ENCODE results near the gene ADAMTSL2. TPM values are rescaled to one million over a fixed set of nuclear protein-coding genes. Genes with fewer than 3 reads are reported as not detected.

Gene ADAMTSL2
- total RNA-seq, 1 experiment from 2014 or later = not detected

- no peaks in the 10 kb centered on the region for H3K9me3 Mint-ChIP-seq (ENCODE audit: unreplicated experiment)
- POLR2A ChIA-PET = interaction anchor here (1.0 kb wide), 1 partner anchor 15 kb away, joined by 3 read pairs; no protein-coding TSS in a partner anchor
- DNase-seq (ENCODE audit: unreplicated experiment) = no peak
- H3K27me3 Mint-ChIP-seq (ENCODE audit: insufficient read depth, unreplicated experiment) = peaks cover 61% of the 10 kb centered on the region
- no peaks in the 10 kb centered on the region for H3K36me3 Mint-ChIP-seq (ENCODE audit: insufficient read depth, unreplicated experiment)
- no peak for TF ChIP-seq CTCF (IDR thresholded peaks at IDR 0.05; ENCODE audit: unreplicated experiment)
- no peak overlapping the region for H3K27ac Mint-ChIP-seq (ENCODE audit: low read depth, unreplicated experiment)
- H3K4me1 Mint-ChIP-seq (ENCODE audit: insufficient read depth, unreplicated experiment) = no peaks in the 10 kb centered on the region
- H3K4me3 Mint-ChIP-seq (ENCODE audit: unreplicated experiment) = no peak overlapping the region
- intact Hi-C loops (cut with micrococcal nuclease) = no loop called here
- no TSS peak for BruUV-seq (replicated peaks)
- CTCF ChIA-PET = no interaction called here
Observed at GRCh38 chr9:133581011-133581410, 46.5 kb downstream of the ADAMTSL2 start.

GRCh38 chr9:133581513-133582343 lies 47.2 kb downstream of the ADAMTSL2 start:
- DNase-seq (ENCODE audit: unreplicated experiment) = no peak
- peaks cover 3% of the 10 kb centered on the region for H3K36me3 Mint-ChIP-seq (ENCODE audit: insufficient read depth, unreplicated experiment)
- no TSS peak for BruUV-seq (replicated peaks)
- no peak overlapping the region for H3K4me3 Mint-ChIP-seq (ENCODE audit: unreplicated experiment)
- POLR2A ChIA-PET = interaction anchor here (0.5 to 1.0 kb wide), 2 partner anchors 15 to 110 kb away, joined by 3 read pairs; no protein-coding TSS in a partner anchor
- no peaks in the 10 kb centered on the region for H3K9me3 Mint-ChIP-seq (ENCODE audit: unreplicated experiment)
- H3K27ac Mint-ChIP-seq (ENCODE audit: low read depth, unreplicated experiment) = no peak overlapping the region
- peaks cover 53% of the 10 kb centered on the region for H3K27me3 Mint-ChIP-seq (ENCODE audit: insufficient read depth, unreplicated experiment)
- H3K4me1 Mint-ChIP-seq (ENCODE audit: insufficient read depth, unreplicated experiment) = no peaks in the 10 kb centered on the region
- intact Hi-C loops (cut with micrococcal nuclease) = no loop called here
- CTCF ChIA-PET = no interaction called here
- TF ChIP-seq CTCF (IDR thresholded peaks at IDR 0.05; ENCODE audit: unreplicated experiment) = no peak

- TF ChIP-seq CTCF (IDR thresholded peaks at IDR 0.05; ENCODE audit: unreplicated experiment) = no peak
- Mint-ChIP-seq H3K4me3 (ENCODE audit: unreplicated experiment) (no peak overlapping the region), H3K4me1 (ENCODE audit: insufficient read depth, unreplicated experiment) (no peaks in the 10 kb centered on the region), H3K27ac (ENCODE audit: low read depth, unreplicated experiment) (no peak overlapping the region), H3K36me3 (ENCODE audit: insufficient read depth, unreplicated experiment) (peaks cover 6% of the 10 kb centered on the region), H3K27me3 (ENCODE audit: insufficient read depth, unreplicated experiment) (peaks cover 47% of the 10 kb centered on the region), H3K9me3 (ENCODE audit: unreplicated experiment) (no peaks in the 10 kb centered on the region)
- ChIA-PET CTCF (no interaction called here), POLR2A (no interaction called here)
- no peak for DNase-seq (ENCODE audit: unreplicated experiment)
- no TSS peak for BruUV-seq (replicated peaks)
- intact Hi-C loops (cut with micrococcal nuclease) = no loop called here
Observed at GRCh38 chr9:133582501-133583045, 48.1 kb downstream of the ADAMTSL2 start.

- Mint-ChIP-seq H3K36me3 (ENCODE audit: insufficient read depth, unreplicated experiment) (peaks cover 6% of the 10 kb centered on the region), H3K9me3 (ENCODE audit: unreplicated experiment) (no peaks in the 10 kb centered on the region), H3K4me1 (ENCODE audit: insufficient read depth, unreplicated experiment) (no peaks in the 10 kb centered on the region), H3K27ac (ENCODE audit: low read depth, unreplicated experiment) (no peak overlapping the region), H3K4me3 (ENCODE audit: unreplicated experiment) (no peak overlapping the region), H3K27me3 (ENCODE audit: insufficient read depth, unreplicated experiment) (peaks cover 43% of the 10 kb centered on the region)
- no peak for TF ChIP-seq CTCF (IDR thresholded peaks at IDR 0.05; ENCODE audit: unreplicated experiment)
- no TSS peak for BruUV-seq (replicated peaks)
- CTCF ChIA-PET = interaction anchor here (0.7 kb wide), 1 partner anchor 718 kb away, joined by 4 read pairs; no protein-coding TSS in a partner anchor
- intact Hi-C loops (cut with micrococcal nuclease) = no loop called here
- POLR2A ChIA-PET = no interaction called here
- DNase-seq (ENCODE audit: unreplicated experiment) = no peak
Observed at GRCh38 chr9:133583111-133583510, 48.6 kb downstream of the ADAMTSL2 start.

Measured in MCF 10A (cell line).